GM12875 (cell line): ENCODE results near the gene FTSJ3.
"Not testable (repeated sequence)": the region's sequence is repeated elsewhere in the genome, so short reads cannot be mapped to it uniquely, and the experiment has no call there.

Experiments
- H3K4me3 ChIP-seq: one replicate; pipeline ENCODE4 v1.5.1; 2011; ENCODE audit warnings: low read depth, low read length, control low read depth
- CTCF ChIP-seq: IDR thresholded peaks from 2 replicates; pipeline ENCODE4 v1.5.1; 2011; ENCODE audit warnings: low read depth, mild to moderate bottlenecking, control low read depth, inconsistent platforms, low read length, moderate library complexity, borderline replicate concordance; ENCODE audit not compliant: insufficient read depth

Gene FTSJ3

GRCh38 chr17:63859257-63859656, 31.8 kb upstream of the FTSJ3 start:
- TF ChIP-seq CTCF = no peak
- H3K4me3 ChIP-seq = no peak overlapping the region

DNA sequence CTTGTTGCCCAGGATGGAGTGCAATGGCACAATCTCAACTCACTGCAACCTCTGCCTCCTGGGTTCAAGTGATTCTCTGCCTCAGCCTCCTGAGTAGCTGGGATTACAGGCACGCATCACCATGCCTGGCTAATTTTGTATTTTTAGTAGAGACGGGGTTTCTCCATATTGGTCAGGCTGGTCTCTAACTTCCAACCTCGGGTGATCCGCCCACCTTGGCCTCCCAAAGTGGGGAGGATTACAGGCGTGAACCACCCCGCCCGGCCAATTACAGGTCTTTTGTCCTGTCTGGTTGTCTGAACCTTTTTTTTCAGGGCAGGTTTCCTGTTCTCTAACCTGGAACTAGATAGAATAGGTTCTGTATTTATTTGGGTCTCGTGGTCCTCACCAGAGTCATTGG, 29.0 kb upstream of the FTSJ3 start:
- not testable (repeated sequence) for H3K4me3 ChIP-seq

- no peak for TF ChIP-seq CTCF
- no peak overlapping the region for H3K4me3 ChIP-seq
These were observed 27.7 kb upstream of the FTSJ3 start for GRCh38 chr17:63855185-63855584.

DNA sequence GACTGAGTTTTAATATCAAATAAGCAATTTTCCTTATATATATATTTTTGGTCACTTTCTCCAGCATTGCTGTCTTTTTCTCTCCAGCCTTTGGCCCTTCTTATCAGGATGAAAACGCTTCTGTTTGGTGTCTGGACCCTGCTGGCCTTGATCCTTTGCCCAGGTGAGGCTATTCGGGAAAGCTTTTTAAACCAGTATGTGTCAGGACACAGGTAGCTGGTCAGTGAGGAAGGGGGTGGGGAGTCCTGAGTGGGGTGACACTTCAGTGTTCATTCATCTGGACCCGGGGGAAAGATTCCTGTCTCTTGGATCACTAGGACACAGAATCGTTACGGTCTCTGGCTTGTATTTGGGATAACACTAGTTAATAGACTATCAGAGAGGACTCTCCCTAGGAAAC, 27.2 kb upstream of the FTSJ3 start:
- TF ChIP-seq CTCF = no peak

GRCh38 chr17:63853260-63853659, 25.8 kb upstream of the FTSJ3 start:
- no peak for TF ChIP-seq CTCF
- no peak overlapping the region for H3K4me3 ChIP-seq

More for the DNA sequence above, 27.2 kb upstream of the FTSJ3 start:
- no peak overlapping the region for H3K4me3 ChIP-seq

GRCh38 chr17:63850401-63850800, 22.9 kb upstream of the FTSJ3 start:
- TF ChIP-seq CTCF = no peak
- no peak overlapping the region for H3K4me3 ChIP-seq

GRCh38 chr17:63848834-63849689, 21.6 kb upstream of the FTSJ3 start:
- peak overlapping the region; percentile 46 for H3K4me3 ChIP-seq
- TF ChIP-seq CTCF = peak; percentile 80
